DND-41 (cell line): ENCODE data around the gene CTAGE1.

Experiments
- CTCF ChIP-seq: IDR thresholded peaks from 2 replicates; pipeline ENCODE4 v1.5.1; 2012; ENCODE audit warnings: borderline replicate concordance, low read length, moderate library complexity, mild to moderate bottlenecking; ENCODE audit not compliant: poor library complexity, severe bottlenecking; ENCODE audit errors: extremely low read depth
- EZH2 ChIP-seq: IDR thresholded peaks from 3 replicates; pipeline ENCODE4 v1.6.1; 2012; ENCODE audit warnings: borderline replicate concordance, low read depth, mild to moderate bottlenecking, moderate library complexity, low read length, inconsistent platforms; ENCODE audit not compliant: severe bottlenecking

- TF ChIP-seq CTCF = no peak
- TF ChIP-seq EZH2 = no peak
These were observed 18.4 kb upstream of the CTAGE1 start for GRCh38 chr18:22436136-22436535.
